Natural killer cell (primary cell): ENCODE data around the gene PCP4. TPM values are rescaled to one million over a fixed set of nuclear protein-coding genes. Genes with fewer than 3 reads are reported as not detected.

Experiments
- ATAC-seq, 3 donors: fragments of 150-1000 bp in 2 of 3; fragments of 200-7000 bp in 1 of 3; cut with Tn5 transposase; 1 replicate in 1 of 3; 2 replicates in 2 of 3; pipeline ENCODE4 v1.10.0; 2021; ENCODE audit warnings: mild to moderate bottlenecking in 2 of 3, moderate library complexity in 2 of 3
- DNase-seq, 2 donors: peaks; one replicate each; pipeline versions ENCODE4 v3.0.0 to v3.0.0-alpha.2; 2013 to 2021; ENCODE audit warnings: mixed read lengths in 1 of 2
- H3K27ac ChIP-seq: one replicate; pipeline ENCODE4 v1.5.1; 2013; ENCODE audit warnings: mild to moderate bottlenecking, low read length
- H3K27me3 ChIP-seq: one replicate; pipeline ENCODE4 v1.6.1; 2013; ENCODE audit warnings: low read length; ENCODE audit not compliant: control insufficient read depth, insufficient read depth
- H3K36me3 ChIP-seq: one replicate; pipeline ENCODE4 v1.6.1; 2013; ENCODE audit warnings: low read length; ENCODE audit not compliant: control insufficient read depth, insufficient read depth
- H3K4me1 ChIP-seq: one replicate; pipeline ENCODE4 v1.6.1; 2013; ENCODE audit warnings: low read length; ENCODE audit not compliant: control insufficient read depth, insufficient read depth
- H3K4me3 ChIP-seq: one replicate; pipeline ENCODE4 v1.5.1; 2013; ENCODE audit warnings: low read length
- H3K9me3 ChIP-seq: one replicate; pipeline ENCODE4 v1.6.1; 2013; ENCODE audit warnings: low read length; ENCODE audit not compliant: control insufficient read depth, insufficient read depth
- H3K27ac Mint-ChIP-seq, 2 donors: one replicate each; pipeline ENCODE4 v1.8.0; 2022; ENCODE audit warnings: mild to moderate bottlenecking in 2 of 2, mixed read lengths in 2 of 2, moderate library complexity in 1 of 2
- H3K27me3 Mint-ChIP-seq, 2 donors: one replicate each; pipeline ENCODE4 v1.8.0; 2022; ENCODE audit warnings: low read depth in 2 of 2, mixed read lengths in 2 of 2
- H3K36me3 Mint-ChIP-seq: one replicate; pipeline ENCODE4 v1.8.0; 2022; ENCODE audit warnings: mixed read lengths
- H3K4me1 Mint-ChIP-seq, 2 donors: one replicate each; pipeline ENCODE4 v1.8.0; 2022; ENCODE audit warnings: mixed read lengths in 2 of 2
- H3K4me3 Mint-ChIP-seq: one replicate; pipeline ENCODE4 v1.8.0; 2022; ENCODE audit warnings: mild to moderate bottlenecking, moderate library complexity, mixed read lengths
- H3K9me3 Mint-ChIP-seq, 2 donors: one replicate each; pipeline ENCODE4 v1.8.0; 2022; ENCODE audit warnings: mixed read lengths in 2 of 2
- WGBS: methylation state at CpG from one replicate; pipeline ENCODE4 v1.1.7; 2013; ENCODE audit warnings: missing lambda C conversion rate; ENCODE audit not compliant: insufficient coverage; 5-methylcytosine and 5-hydroxymethylcytosine counted together
- intact Hi-C: fragments of 100-400 bp; cut with micrococcal nuclease; formaldehyde crosslinking; loops from one replicate; pipeline ENCODE4 v1.14.2; 2022
- total RNA-seq, 4 donors: library from RNA; stranded (reverse); fragments of 120-200 nt in 1 of 4; gene quantifications; one replicate each; pipeline versions ENCODE4 v1.2.3 to v1.2.4, GENCODE V29; 2013 to 2022
- TF ChIP-seq, protein P1 (sequence below): fragments of 200-600 bp; IDR thresholded peaks from one replicate; pipeline ENCODE4 v1.8.0; 2022; ENCODE audit warnings: antibody characterized with exemption

Gene PCP4
- total RNA-seq, 3 donors from 2014 or later (not counting 1 experiment from before 2014, with no cell fraction given): not detected

DNA sequence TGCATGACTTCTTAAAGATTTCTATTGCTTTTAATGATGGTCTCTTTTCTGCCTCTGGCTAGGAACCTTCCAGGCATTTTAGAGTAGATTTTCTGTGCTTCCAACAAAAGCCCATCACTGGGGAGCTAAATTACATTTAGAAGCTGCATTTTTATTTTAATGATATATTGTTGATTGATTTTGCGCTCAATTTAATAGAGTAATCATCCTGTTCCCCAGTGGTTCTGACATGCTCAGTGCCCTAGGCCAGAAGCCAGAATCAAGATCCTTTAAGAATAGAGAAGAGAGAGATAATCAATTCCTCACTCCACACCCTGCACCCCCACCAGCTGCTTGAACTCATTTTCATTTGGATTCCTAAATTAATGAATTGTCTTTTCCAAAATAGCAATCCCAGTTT, 97.8 kb downstream of the PCP4 start:
- H3K27me3 ChIP-seq: no peaks in the 10 kb centered on the region
- H3K4me3 ChIP-seq: no peak overlapping the region
- Mint-ChIP-seq H3K27me3 (no peaks in the 10 kb centered on the region), H3K27ac (no peak overlapping the region), H3K4me3 (no peak overlapping the region), H3K36me3 (peaks cover 3% of the 10 kb centered on the region), H3K9me3 (peaks cover 8 to 15% of the 10 kb centered on the region in 2 donors), H3K4me1 (no peaks in the 10 kb centered on the region)
- no CpG with 5 or more reads among the region's 1 CpG for WGBS
- no peaks in the 10 kb centered on the region for H3K36me3 ChIP-seq
- intact Hi-C loops: no loop called here
- TF ChIP-seq, protein P1, sequence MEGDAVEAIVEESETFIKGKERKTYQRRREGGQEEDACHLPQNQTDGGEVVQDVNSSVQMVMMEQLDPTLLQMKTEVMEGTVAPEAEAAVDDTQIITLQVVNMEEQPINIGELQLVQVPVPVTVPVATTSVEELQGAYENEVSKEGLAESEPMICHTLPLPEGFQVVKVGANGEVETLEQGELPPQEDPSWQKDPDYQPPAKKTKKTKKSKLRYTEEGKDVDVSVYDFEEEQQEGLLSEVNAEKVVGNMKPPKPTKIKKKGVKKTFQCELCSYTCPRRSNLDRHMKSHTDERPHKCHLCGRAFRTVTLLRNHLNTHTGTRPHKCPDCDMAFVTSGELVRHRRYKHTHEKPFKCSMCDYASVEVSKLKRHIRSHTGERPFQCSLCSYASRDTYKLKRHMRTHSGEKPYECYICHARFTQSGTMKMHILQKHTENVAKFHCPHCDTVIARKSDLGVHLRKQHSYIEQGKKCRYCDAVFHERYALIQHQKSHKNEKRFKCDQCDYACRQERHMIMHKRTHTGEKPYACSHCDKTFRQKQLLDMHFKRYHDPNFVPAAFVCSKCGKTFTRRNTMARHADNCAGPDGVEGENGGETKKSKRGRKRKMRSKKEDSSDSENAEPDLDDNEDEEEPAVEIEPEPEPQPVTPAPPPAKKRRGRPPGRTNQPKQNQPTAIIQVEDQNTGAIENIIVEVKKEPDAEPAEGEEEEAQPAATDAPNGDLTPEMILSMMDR: no peak
- ATAC-seq: no peak
- DNase-seq: no peak
- H3K27ac ChIP-seq: no peak overlapping the region
- H3K4me1 ChIP-seq: no peaks in the 10 kb centered on the region
- H3K9me3 ChIP-seq: peaks cover 7% of the 10 kb centered on the region

DNA sequence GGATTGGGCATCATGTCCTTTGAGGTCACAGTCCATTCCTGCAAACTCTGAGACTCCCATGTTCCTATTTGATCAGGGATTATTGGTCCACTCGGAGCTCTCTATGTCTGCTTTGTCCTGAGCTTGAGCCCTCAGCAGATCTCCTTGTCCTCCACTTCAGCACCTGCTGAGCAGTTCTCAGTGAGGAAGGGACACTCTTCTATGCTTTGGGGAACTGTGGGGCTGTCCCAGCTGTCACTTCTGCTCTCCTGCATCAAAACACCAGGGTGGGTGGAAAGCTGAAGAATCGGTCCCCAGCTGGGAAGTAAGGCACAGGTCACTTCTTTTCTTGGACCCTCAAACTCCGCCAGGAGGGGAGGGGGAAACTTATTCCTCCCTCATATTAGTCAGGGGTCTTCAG, 99.5 kb downstream of the PCP4 start:
- DNase-seq: no peak
- H3K36me3 Mint-ChIP-seq: no peaks in the 10 kb centered on the region
- no peaks in the 10 kb centered on the region for H3K27me3 Mint-ChIP-seq
- Histone ChIP-seq H3K4me3 (no peak overlapping the region), H3K4me1 (no peaks in the 10 kb centered on the region), H3K36me3 (no peaks in the 10 kb centered on the region), H3K27ac (no peak overlapping the region), H3K9me3 (peaks cover 7% of the 10 kb centered on the region), H3K27me3 (no peaks in the 10 kb centered on the region)
- WGBS: 84% methylated on average over 2 of the region's 3 CpGs
- TF ChIP-seq, protein P1: no peak
- no peak overlapping the region for H3K4me3 Mint-ChIP-seq
- no peak for ATAC-seq
- no peaks in the 10 kb centered on the region for H3K4me1 Mint-ChIP-seq
- intact Hi-C loops: no loop called here
- no peak overlapping the region for H3K27ac Mint-ChIP-seq
- H3K9me3 Mint-ChIP-seq: peaks cover 4 to 10% of the 10 kb centered on the region in 2 donors

DNA sequence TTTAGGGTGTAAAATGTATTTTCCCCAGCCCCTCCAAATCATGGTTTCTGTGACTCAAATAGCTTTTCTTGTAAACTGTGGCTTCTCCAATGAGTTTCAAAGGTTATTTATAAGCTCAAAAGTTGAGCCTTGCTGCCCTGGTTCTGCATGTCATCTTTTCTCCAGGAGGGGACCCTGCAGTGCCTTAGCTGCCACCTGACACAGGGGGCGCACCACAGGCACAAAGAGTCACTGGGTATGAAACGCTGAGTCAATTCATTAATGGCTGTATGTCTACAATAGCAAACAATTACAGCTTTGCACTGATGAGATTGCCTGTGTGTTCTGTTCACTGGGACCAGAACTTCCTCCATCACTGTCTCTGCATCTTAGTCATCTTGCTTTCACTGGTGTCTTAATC, 100.8 kb downstream of the PCP4 start:
- Histone ChIP-seq H3K4me1 (no peaks in the 10 kb centered on the region), H3K27ac (no peak overlapping the region), H3K4me3 (no peak overlapping the region), H3K27me3 (no peaks in the 10 kb centered on the region), H3K9me3 (peaks cover 7% of the 10 kb centered on the region), H3K36me3 (no peaks in the 10 kb centered on the region)
- Mint-ChIP-seq H3K27ac (no peak overlapping the region), H3K36me3 (no peaks in the 10 kb centered on the region), H3K4me3 (no peak overlapping the region), H3K27me3 (no peaks in the 10 kb centered on the region), H3K4me1 (no peaks in the 10 kb centered on the region), H3K9me3 (peaks cover 0 to 3% of the 10 kb centered on the region in 2 donors)
- DNase-seq (no peak), ATAC-seq (no peak)
- TF ChIP-seq, protein P1: no peak
- WGBS: 85% methylated on average over 2 of the region's 2 CpGs
- intact Hi-C loops: no loop called here

DNA sequence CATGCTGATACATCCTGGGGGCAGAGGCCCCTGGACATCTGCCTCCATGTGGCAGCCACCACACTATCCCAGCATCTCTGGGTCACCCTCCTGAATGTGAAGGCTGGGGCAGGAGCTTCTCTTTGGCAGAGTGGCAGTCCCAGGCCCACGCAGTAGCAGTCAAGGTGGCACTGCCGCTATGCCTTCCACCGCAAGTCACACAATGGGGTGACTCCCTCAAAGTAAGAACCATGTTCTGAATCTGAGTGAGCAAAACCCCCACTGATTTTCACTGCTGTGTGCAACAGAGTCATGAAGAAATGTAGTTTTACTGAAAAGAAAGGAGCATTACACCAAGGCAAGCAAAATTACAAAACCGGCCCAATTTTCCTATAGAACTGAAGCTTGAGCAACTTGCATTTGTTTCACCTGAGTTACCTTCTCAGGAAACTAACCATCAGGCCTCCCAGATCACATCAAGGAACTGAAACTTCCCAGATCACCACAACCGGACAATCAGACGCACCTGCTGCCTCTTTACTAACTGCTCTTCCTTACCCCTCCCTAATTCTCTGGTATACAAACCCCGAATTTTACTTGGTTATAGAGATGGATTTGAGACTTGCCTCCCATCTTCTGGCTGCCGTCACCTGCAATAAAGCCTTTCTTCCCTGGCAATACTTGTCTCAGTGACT, 102.6 kb downstream of the PCP4 start:
- 94% methylated on average over 8 of the region's 8 CpGs for WGBS
- Mint-ChIP-seq H3K27me3 (no peaks in the 10 kb centered on the region), H3K9me3 (peaks cover 0 to 3% of the 10 kb centered on the region in 2 donors), H3K4me1 (no peaks in the 10 kb centered on the region), H3K4me3 (no peak overlapping the region), H3K36me3 (no peaks in the 10 kb centered on the region), H3K27ac (no peak overlapping the region)
- intact Hi-C loops: no loop called here
- Histone ChIP-seq H3K4me3 (no peak overlapping the region), H3K36me3 (no peaks in the 10 kb centered on the region), H3K9me3 (peaks cover 7% of the 10 kb centered on the region), H3K27me3 (no peaks in the 10 kb centered on the region), H3K4me1 (no peaks in the 10 kb centered on the region), H3K27ac (no peak overlapping the region)
- no peak for ATAC-seq
- TF ChIP-seq, protein P1: no peak
- no peak for DNase-seq
